GM23248 (cell line): ENCODE results near the gene PDE4DIP. TPM values are rescaled to one million over a fixed set of nuclear protein-coding genes. Genes with fewer than 3 reads are reported as not detected.
"Not testable (repeated sequence)": the region's sequence is repeated elsewhere in the genome, so short reads cannot be mapped to it uniquely, and the experiment has no call there.

ENCODE experiments used
- DNase-seq: peaks from one replicate; pipeline ENCODE4 v3.0.0-alpha.2; 2015
- H2AFZ ChIP-seq: fragments of 200-600 bp; sonication (generic); 2 replicates; pipeline ENCODE4 v1.6.1; 2016; ENCODE audit warnings: antibody characterized with exemption
- H3F3A ChIP-seq: fragments of 200-600 bp; sonication (generic); 2 replicates; pipeline ENCODE4 v1.6.1; 2016; ENCODE audit warnings: mild to moderate bottlenecking, antibody characterized with exemption, mixed run types; ENCODE audit not compliant: insufficient read depth
- H3K27ac ChIP-seq: fragments of 200-600 bp; sonication (generic); 2 replicates; pipeline ENCODE4 v1.5.1; 2016; ENCODE audit warnings: mild to moderate bottlenecking
- H3K27me3 ChIP-seq: fragments of 200-600 bp; sonication (generic); replicated peaks from 2 replicates; pipeline ENCODE4 v1.6.1; 2016; ENCODE audit warnings: mild to moderate bottlenecking; ENCODE audit not compliant: insufficient read depth
- H3K36me3 ChIP-seq: fragments of 200-600 bp; sonication (generic); 2 replicates; pipeline ENCODE4 v1.6.1; 2016; ENCODE audit warnings: low read depth, mild to moderate bottlenecking
- H3K4me1 ChIP-seq: fragments of 200-600 bp; sonication (generic); 2 replicates; pipeline ENCODE4 v1.6.1; 2016; ENCODE audit warnings: mild to moderate bottlenecking; ENCODE audit not compliant: insufficient read depth
- H3K4me2 ChIP-seq: fragments of 200-600 bp; sonication (generic); one replicate; pipeline ENCODE4 v1.6.1; 2016; ENCODE audit warnings: mild to moderate bottlenecking; ENCODE audit not compliant: unreplicated experiment
- H3K4me3 ChIP-seq: fragments of 200-600 bp; sonication (generic); 2 replicates; pipeline ENCODE4 v1.5.1; 2016; ENCODE audit warnings: mild to moderate bottlenecking
- H3K79me2 ChIP-seq: fragments of 200-600 bp; sonication (generic); 2 replicates; pipeline ENCODE4 v1.6.1; 2016; ENCODE audit warnings: mild to moderate bottlenecking; ENCODE audit not compliant: insufficient read depth
- H3K9ac ChIP-seq: fragments of 200-600 bp; sonication (generic); 2 replicates; pipeline ENCODE4 v1.6.1; 2016; ENCODE audit warnings: mild to moderate bottlenecking
- H3K9me2 ChIP-seq: fragments of 200-600 bp; sonication (generic); 2 replicates; pipeline ENCODE4 v1.6.1; 2016; ENCODE audit warnings: mixed run types, mild to moderate bottlenecking, moderate library complexity; ENCODE audit not compliant: insufficient read depth
- H3K9me3 ChIP-seq: fragments of 200-600 bp; sonication (generic); one replicate; pipeline ENCODE4 v1.6.1; 2017; ENCODE audit warnings: low read depth
- H4K20me1 ChIP-seq: fragments of 200-600 bp; sonication (generic); 2 replicates; pipeline ENCODE4 v1.6.0; 2016; ENCODE audit not compliant: insufficient read depth
- WGBS, 2 experiments: methylation state at CpG; one replicate each; pipeline ENCODE4 v1.1.6; 2015 to 2017; ENCODE audit warnings: low lambda C conversion rate in 2 of 2, low coverage in 1 of 2; ENCODE audit errors: missing lambda C conversion rate in 2 of 2; 5-methylcytosine and 5-hydroxymethylcytosine counted together
- in situ Hi-C: fragments of 300-500 bp; cut with MboI; formaldehyde crosslinking; loops from 2 replicates; pipeline ENCODE4 v1.15.0; 2020
- polyA plus RNA-seq: library from polyadenylated mRNA; unstranded; fragments of >200 nt; fragmentation: Nextera tagmentation; extraction: Ambion mirVana; gene quantifications from 2 replicates; pipeline ENCODE4 v1.2.1, GENCODE V29; 2016
- total RNA-seq: library from RNA; depleted of rRNA; stranded (reverse); fragments of >200 nt; shearing (Covaris generic); gene quantifications from 2 replicates; pipeline ENCODE4 v1.2.3, GENCODE V29; 2014

Gene PDE4DIP
- total and polyA plus RNA-seq, 2 experiments from 2014 or later, result 115 to 128 TPM

- H3K4me2 ChIP-seq, H3K36me3 ChIP-seq, H3K27me3 ChIP-seq, H3K9me2 ChIP-seq, H3F3A ChIP-seq, DNase-seq, H2AFZ ChIP-seq, H3K9ac ChIP-seq, in situ Hi-C loops, H3K27ac ChIP-seq, H4K20me1 ChIP-seq, H3K4me3 ChIP-seq, H3K4me1 ChIP-seq, H3K79me2 ChIP-seq, H3K9me3 ChIP-seq: not testable (repeated sequence)
Measured at GRCh38 chr1:148929253-148929652, 85.0 kb downstream of the PDE4DIP start.

DNA sequence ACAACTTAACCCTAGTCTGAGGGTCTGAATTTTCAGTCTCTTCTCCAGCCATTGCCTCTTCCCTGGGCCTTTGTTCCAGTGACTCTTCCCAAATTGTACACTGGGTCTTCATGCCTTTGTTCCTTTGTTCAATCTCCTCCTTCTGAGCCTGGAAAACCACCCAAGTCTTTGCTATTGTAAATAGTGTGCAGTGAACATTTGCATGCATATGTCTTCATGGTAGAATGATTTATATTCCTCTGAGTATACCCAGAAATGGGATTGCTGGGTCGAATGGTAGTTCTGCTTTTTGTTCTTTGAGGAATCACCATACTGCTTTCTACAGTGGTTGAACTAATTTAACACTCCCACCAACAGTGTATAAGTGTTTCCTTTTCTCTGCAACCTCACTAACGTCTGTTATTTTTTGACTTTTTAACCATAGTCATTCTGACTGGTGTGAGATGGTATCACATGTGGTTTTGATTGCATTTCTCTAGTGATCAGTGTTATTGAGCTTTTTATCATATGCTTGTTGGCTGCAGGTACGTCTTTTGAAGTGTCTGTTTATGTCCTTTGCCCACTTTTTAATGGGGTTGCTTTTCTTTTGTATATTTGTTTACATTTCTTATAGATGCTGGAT, 91.3 kb downstream of the PDE4DIP start:
- H2AFZ ChIP-seq, H3K4me1 ChIP-seq, in situ Hi-C loops, H3K36me3 ChIP-seq, H3K9ac ChIP-seq, H3K4me2 ChIP-seq, H4K20me1 ChIP-seq, H3K27me3 ChIP-seq, H3F3A ChIP-seq, H3K4me3 ChIP-seq, H3K79me2 ChIP-seq, H3K27ac ChIP-seq, H3K9me2 ChIP-seq, DNase-seq, H3K9me3 ChIP-seq: not testable (repeated sequence)
- WGBS, 2 experiments, result no CpG with 5 or more reads among the region's 3 CpGs

- H3F3A ChIP-seq, H3K9me3 ChIP-seq, H3K9ac ChIP-seq, H2AFZ ChIP-seq, H3K9me2 ChIP-seq, H3K27me3 ChIP-seq, H3K79me2 ChIP-seq, H4K20me1 ChIP-seq, H3K36me3 ChIP-seq, DNase-seq, in situ Hi-C loops, H3K4me2 ChIP-seq, H3K4me3 ChIP-seq: not testable (repeated sequence)
- peak overlapping the region; percentile 76 for H3K27ac ChIP-seq
- WGBS, 2 experiments, result no CpG with 5 or more reads among the region's 3 CpGs
- peaks cover 12% of the 10 kb centered on the region for H3K4me1 ChIP-seq
Measured at GRCh38 chr1:148942906-148943305, 98.7 kb downstream of the PDE4DIP start.

- H3K36me3 ChIP-seq, DNase-seq, H3K79me2 ChIP-seq, H2AFZ ChIP-seq, H4K20me1 ChIP-seq, H3K4me2 ChIP-seq, H3K9me3 ChIP-seq, H3K9ac ChIP-seq, in situ Hi-C loops, H3F3A ChIP-seq, H3K9me2 ChIP-seq, H3K27ac ChIP-seq, H3K4me3 ChIP-seq, H3K27me3 ChIP-seq: not testable (repeated sequence)
- WGBS, 2 experiments, result no CpG with 5 or more reads among the region's 1 CpG
- H3K4me1 ChIP-seq, result peaks cover 15% of the 10 kb centered on the region
Measured at GRCh38 chr1:148945130-148945529, 100.9 kb downstream of the PDE4DIP start.

- DNase-seq, H3F3A ChIP-seq, H3K9me2 ChIP-seq, H3K4me2 ChIP-seq, H3K36me3 ChIP-seq, H3K27me3 ChIP-seq, H3K4me3 ChIP-seq, H4K20me1 ChIP-seq, H3K9ac ChIP-seq, H3K9me3 ChIP-seq, in situ Hi-C loops, H2AFZ ChIP-seq, H3K27ac ChIP-seq: not testable (repeated sequence)
- 44 to 45% methylated on average over 4 of the region's 4 CpGs for WGBS, 2 experiments
- H3K79me2 ChIP-seq, result peaks cover 10% of the 10 kb centered on the region
- H3K4me1 ChIP-seq, result peaks cover 11% of the 10 kb centered on the region
Measured at GRCh38 chr1:148948768-148949167, 104.5 kb downstream of the PDE4DIP start.

- H3K36me3 ChIP-seq, H3K9me2 ChIP-seq, in situ Hi-C loops, H3K27me3 ChIP-seq, H3F3A ChIP-seq, H4K20me1 ChIP-seq, H3K9me3 ChIP-seq: not testable (repeated sequence)
- Histone ChIP-seq H2AFZ (peak overlapping the region; percentile 65; the same call in 1 of the 2 replicates), H3K4me2 (peak overlapping the region; percentile 80), H3K9ac (peak overlapping the region; percentile 91), H3K4me3 (peak overlapping the region; percentile 78), H3K4me1 (peaks cover 11% of the 10 kb centered on the region), H3K27ac (peak overlapping the region; percentile 95), H3K79me2 (peaks cover 38% of the 10 kb centered on the region)
- 4% methylated on average over 17 to 22 of the region's 44 CpGs for WGBS, 2 experiments
- DNase-seq, result peak; percentile 88
Measured at GRCh38 chr1:148951336-148952227, 107.4 kb downstream of the PDE4DIP start.

DNA sequence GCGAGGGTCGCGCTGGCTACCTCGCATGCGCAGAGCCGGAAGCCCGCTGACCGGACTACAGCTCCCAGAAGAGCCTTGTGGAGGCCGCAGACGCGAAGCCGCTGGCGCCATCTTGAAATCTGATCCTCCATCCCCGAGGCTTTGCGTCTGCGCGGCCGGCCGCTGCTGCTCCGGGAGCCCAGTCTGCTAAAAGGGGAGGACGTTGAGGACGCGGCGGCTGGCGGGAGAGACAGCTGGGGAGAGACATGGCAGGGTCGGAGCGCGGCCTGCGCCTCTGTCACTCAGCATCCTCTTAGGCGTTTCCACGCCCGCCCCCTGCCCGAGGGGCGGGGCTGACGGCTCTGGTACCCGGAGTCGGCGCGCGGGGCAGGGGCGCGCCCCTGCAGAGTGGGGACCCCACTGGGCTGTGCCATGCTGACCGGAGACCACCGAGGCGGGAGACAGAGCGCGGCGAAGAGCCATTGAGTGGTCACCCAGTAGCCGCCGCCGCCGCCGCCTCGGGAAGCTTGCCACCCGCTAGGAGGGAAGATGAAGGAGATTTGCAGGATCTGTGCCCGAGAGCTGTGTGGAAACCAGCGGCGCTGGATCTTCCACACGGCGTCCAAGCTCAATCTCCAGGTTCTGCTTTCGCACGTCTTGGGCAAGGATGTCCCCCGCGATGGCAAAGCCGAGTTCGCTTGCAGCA, 108.2 kb downstream of the PDE4DIP start:
- WGBS, 2 experiments, result 0 to 1% methylated on average over 22 to 28 of the region's 66 CpGs

More for the DNA sequence above, 108.2 kb downstream of the PDE4DIP start:
- H3F3A ChIP-seq, H3K4me1 ChIP-seq, DNase-seq, H3K9me2 ChIP-seq, H3K27me3 ChIP-seq, H4K20me1 ChIP-seq, in situ Hi-C loops, H3K9me3 ChIP-seq, H3K36me3 ChIP-seq: not testable (repeated sequence)
- H3K4me3 ChIP-seq, result peak overlapping the region; percentile 78
- H3K27ac ChIP-seq, result peak overlapping the region; percentile 95
- peak overlapping the region; percentile 65; the same call in 1 of the 2 replicates for H2AFZ ChIP-seq
- peak overlapping the region; percentile 80 for H3K4me2 ChIP-seq
- H3K9ac ChIP-seq, result peak overlapping the region; percentile 91
- peaks cover 38% of the 10 kb centered on the region for H3K79me2 ChIP-seq
